Measurements from ENCODE around the gene ZNF26. TPM values are rescaled to one million over a fixed set of nuclear protein-coding genes. Genes with fewer than 3 reads are reported as not detected.

ZNF26 gene
- polyA plus RNA-seq, 1 of the 3 experiments (the other 2 are of a cell fraction), result 7.3 TPM

DNA sequence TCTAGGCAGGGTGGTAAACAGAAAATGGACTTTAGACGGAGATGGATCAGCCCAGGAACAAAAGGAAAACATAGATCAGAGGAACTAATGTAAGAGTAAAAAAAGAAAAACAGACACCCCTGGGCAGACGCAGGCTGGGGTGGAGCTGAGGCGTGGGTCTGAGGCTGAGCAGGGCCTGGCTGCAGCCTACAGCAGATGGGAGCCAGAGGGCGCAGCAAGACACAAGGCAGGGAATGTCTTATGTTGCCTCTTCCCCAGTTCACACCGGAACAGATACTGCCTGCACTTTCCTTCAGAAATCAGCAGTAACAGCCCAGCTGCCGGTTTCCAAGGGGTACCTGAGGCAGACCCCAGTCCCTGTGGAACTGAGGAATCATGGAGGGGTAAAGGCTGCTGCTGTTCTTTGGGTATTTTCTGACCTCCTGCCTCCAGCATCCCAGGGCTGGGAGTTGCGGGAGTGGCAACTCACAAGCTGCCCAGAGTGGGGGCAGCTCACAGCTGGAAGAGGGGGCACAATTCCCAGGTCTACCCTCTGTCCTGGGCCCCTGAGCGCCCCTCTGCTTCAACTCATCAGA, 39.8 kb upstream of the ZNF26 start (continued):
- TF ChIP-seq, protein P1, sequence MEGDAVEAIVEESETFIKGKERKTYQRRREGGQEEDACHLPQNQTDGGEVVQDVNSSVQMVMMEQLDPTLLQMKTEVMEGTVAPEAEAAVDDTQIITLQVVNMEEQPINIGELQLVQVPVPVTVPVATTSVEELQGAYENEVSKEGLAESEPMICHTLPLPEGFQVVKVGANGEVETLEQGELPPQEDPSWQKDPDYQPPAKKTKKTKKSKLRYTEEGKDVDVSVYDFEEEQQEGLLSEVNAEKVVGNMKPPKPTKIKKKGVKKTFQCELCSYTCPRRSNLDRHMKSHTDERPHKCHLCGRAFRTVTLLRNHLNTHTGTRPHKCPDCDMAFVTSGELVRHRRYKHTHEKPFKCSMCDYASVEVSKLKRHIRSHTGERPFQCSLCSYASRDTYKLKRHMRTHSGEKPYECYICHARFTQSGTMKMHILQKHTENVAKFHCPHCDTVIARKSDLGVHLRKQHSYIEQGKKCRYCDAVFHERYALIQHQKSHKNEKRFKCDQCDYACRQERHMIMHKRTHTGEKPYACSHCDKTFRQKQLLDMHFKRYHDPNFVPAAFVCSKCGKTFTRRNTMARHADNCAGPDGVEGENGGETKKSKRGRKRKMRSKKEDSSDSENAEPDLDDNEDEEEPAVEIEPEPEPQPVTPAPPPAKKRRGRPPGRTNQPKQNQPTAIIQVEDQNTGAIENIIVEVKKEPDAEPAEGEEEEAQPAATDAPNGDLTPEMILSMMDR (IDR thresholded peaks at IDR 0.05), result no peak
- no peak for TF ChIP-seq ELF1 (IDR thresholded peaks at IDR 0.05)
- TF ChIP-seq FOXM1 (IDR thresholded peaks at IDR 0.05; ENCODE audit: low read depth), result no peak
- TF ChIP-seq, protein P2, sequence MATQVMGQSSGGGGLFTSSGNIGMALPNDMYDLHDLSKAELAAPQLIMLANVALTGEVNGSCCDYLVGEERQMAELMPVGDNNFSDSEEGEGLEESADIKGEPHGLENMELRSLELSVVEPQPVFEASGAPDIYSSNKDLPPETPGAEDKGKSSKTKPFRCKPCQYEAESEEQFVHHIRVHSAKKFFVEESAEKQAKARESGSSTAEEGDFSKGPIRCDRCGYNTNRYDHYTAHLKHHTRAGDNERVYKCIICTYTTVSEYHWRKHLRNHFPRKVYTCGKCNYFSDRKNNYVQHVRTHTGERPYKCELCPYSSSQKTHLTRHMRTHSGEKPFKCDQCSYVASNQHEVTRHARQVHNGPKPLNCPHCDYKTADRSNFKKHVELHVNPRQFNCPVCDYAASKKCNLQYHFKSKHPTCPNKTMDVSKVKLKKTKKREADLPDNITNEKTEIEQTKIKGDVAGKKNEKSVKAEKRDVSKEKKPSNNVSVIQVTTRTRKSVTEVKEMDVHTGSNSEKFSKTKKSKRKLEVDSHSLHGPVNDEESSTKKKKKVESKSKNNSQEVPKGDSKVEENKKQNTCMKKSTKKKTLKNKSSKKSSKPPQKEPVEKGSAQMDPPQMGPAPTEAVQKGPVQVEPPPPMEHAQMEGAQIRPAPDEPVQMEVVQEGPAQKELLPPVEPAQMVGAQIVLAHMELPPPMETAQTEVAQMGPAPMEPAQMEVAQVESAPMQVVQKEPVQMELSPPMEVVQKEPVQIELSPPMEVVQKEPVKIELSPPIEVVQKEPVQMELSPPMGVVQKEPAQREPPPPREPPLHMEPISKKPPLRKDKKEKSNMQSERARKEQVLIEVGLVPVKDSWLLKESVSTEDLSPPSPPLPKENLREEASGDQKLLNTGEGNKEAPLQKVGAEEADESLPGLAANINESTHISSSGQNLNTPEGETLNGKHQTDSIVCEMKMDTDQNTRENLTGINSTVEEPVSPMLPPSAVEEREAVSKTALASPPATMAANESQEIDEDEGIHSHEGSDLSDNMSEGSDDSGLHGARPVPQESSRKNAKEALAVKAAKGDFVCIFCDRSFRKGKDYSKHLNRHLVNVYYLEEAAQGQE (IDR thresholded peaks at IDR 0.05; ENCODE audit: low read depth, low read length), result no peak
- TF ChIP-seq SMC3 (IDR thresholded peaks at IDR 0.05; ENCODE audit: low read depth, low read length), result no peak

DNA sequence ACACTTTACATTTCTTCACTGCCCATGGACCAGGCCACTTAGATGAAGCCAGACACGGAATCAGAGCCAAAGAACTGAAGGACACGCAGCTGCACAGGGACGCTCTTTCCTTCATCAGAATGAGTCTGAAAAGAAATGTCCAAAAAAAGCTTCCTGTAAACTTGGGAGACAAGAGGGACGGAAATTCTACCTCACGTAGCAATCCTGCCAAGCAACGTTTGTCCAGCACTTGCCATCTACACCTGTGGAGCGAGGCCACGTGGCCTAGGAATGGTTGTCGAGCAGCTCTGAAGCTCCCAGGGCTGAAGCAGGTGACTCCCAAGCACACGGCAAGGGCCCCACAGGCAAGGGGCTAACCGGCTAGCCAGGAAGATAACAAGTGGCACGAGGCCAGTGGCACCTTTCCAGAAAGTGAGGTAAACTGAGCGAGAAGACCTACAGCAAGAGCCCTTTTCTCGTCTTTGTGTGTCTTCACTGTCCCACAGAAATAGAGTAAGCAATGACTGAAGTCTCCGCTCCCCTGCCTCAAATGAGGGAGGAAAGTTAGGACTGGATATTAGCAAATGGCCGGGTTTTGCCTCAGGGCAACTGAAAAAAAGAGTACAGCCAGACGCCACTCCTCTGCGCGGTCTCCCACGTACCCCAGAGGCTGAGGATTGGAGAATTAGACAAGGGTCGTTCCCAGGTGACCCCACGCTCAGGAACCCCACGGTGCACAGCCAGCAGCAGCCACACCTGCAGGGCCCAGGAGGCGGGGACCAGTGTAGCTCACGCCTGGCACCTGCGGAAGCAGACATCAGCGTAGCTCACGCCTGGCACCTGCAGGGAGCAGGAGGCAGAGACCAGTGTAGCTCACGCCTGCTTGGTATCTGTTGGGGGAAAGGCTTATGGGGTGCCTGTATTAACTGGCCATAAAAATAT, 37.8 kb upstream of the ZNF26 start:
- ChIA-PET CTCF (no interaction called here), POLR2A (no interaction called here)
- Histone ChIP-seq H3K9me3 (peaks cover 6% of the 10 kb centered on the region; the same call in 1 of the 2 replicates), H3K79me2 (ENCODE audit: insufficient read depth) (peaks cover 35% of the 10 kb centered on the region), H3K27me3 (ENCODE audit: insufficient read depth) (no peaks in the 10 kb centered on the region), H4K20me1 (ENCODE audit: insufficient read depth) (no peaks in the 10 kb centered on the region), H3K36me3 (replicated peaks in 1 of 2; ENCODE audit: control insufficient read depth in 1 of 2, insufficient read depth in 2 of 2, low read length in 1 of 2) (peaks cover 17 to 18% of the 10 kb centered on the region in 2 experiments), H3K9me2 (no peaks in the 10 kb centered on the region), H3K9ac (no peak overlapping the region), H2AFZ (ENCODE audit: low read depth) (no peak overlapping the region), H3K4me2 (no peak overlapping the region), H3K27ac (ENCODE audit: low read depth in 2 of 2, low read length in 1 of 2) (no peak overlapping the region), H3F3A (replicated peaks; ENCODE audit: insufficient read depth) (peaks cover 4% of the 10 kb centered on the region), H3K4me1 (ENCODE audit: control insufficient read depth in 1 of 2, insufficient read depth in 2 of 2, low read depth in 1 of 2, low read length in 1 of 2) (no peaks in the 10 kb centered on the region), H3K4me3 (ENCODE audit: low read depth in 2 of 2, low read length in 1 of 2) (no peak overlapping the region; a peak in 1 of 4 replicates)
- TF ChIP-seq, protein P3, sequence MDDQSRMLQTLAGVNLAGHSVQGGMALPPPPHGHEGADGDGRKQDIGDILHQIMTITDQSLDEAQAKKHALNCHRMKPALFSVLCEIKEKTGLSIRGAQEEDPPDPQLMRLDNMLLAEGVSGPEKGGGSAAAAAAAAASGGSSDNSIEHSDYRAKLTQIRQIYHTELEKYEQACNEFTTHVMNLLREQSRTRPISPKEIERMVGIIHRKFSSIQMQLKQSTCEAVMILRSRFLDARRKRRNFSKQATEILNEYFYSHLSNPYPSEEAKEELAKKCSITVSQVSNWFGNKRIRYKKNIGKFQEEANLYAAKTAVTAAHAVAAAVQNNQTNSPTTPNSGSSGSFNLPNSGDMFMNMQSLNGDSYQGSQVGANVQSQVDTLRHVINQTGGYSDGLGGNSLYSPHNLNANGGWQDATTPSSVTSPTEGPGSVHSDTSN (IDR thresholded peaks at IDR 0.05), result no peak
- TF ChIP-seq RXRA (IDR thresholded peaks at IDR 0.05; ENCODE audit: borderline replicate concordance, low read depth) (no peak), RCOR1 (IDR thresholded peaks at IDR 0.05; ENCODE audit: low read length) (no peak), EZH2phosphoT487 (IDR thresholded peaks at IDR 0.05; ENCODE audit: borderline replicate concordance, low read depth) (no peak), RAD21 (IDR thresholded peaks at IDR 0.05; ENCODE audit: low read length) (no peak), GATA2 (CRISPR knock-in tag; IDR thresholded peaks at IDR 0.05) (no peak)
- TF ChIP-seq, protein P4, sequence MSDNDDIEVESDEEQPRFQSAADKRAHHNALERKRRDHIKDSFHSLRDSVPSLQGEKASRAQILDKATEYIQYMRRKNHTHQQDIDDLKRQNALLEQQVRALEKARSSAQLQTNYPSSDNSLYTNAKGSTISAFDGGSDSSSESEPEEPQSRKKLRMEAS (IDR thresholded peaks at IDR 0.05; ENCODE audit: low read depth), result no peak
- 89% methylated on average over 18 of the region's 29 CpGs for WGBS (ENCODE audit: low lambda C conversion rate)
- no peak for DNase-seq

Measured in SK-N-SH (cell line).